ENCODE data around the gene TNPO2. TPM values are rescaled to one million over a fixed set of nuclear protein-coding genes. Genes with fewer than 3 reads are reported as not detected.

TNPO2 gene
- total and polyA plus RNA-seq, 2 experiments from 2014 or later, result 11.7 to 65.2 TPM

DNA sequence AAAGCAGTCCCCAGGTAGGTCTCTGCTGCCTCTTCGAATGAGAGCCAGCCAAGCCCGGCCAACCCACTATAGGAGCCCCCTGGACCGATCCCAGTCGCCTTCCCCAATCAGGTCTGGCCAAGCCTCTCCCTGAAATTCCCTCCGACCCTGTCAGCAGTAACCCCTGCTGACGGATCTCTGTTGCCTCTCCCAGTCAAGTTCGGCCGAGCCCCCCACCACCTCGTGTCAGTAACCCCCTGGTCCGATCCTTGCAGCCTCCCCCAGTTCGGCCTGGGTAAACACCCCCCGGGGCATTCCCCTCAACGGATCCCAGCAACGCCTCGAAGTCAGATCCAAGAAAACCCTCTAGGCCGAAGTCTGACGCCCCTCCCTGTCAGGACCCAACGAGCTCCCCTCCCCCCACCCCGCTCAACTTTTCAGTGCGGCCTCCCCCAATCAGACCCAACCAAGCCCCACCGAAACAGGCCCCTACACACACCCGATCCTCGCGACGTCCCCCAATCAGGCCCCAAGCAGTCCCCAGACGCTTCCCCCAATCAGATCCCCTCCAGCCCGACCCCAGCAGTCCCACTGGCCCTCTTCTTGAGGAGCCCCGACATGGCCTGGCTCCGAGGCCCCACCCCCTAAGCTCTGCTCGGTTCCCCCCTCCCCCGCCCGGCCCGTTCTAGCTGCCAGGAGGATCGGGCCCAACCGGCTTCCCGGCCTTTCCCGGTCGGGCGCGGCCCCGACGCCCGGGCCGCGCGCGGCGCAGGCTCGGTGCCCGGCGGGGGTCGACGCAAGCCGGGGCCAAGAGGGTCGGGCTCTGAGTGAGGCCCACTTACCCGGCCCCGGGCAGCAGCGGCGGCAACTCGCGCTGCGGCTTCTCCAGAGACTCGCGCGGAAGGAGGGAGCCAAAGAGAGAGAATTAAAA, 1.8 kb downstream of the TNPO2 start:
- Histone ChIP-seq H3K4me1 (ENCODE audit: insufficient read depth) (peaks cover 10% of the 10 kb centered on the region), H3K27me3 (no peaks in the 10 kb centered on the region), H3K36me3 (replicated peaks; ENCODE audit: insufficient read depth, low read depth) (no peaks in the 10 kb centered on the region), H3K4me2 (peak overlapping the region; percentile 99), H3K79me2 (peaks cover 58% of the 10 kb centered on the region), H3K27ac (peak overlapping the region; percentile 95), H4K20me1 (ENCODE audit: insufficient read depth, poor library complexity, severe bottlenecking) (peaks cover 7% of the 10 kb centered on the region), H3K9me3 (ENCODE audit: low read depth) (no peaks in the 10 kb centered on the region), H3K4me3 (peak overlapping the region; percentile 60), H2AFZ (peak overlapping the region; percentile 10), H3K9me2 (replicated peaks; ENCODE audit: insufficient read depth) (no peaks in the 10 kb centered on the region)
- TF ChIP-seq EZH2phosphoT487 (IDR thresholded peaks at IDR 0.05; ENCODE audit: low read depth, severe bottlenecking, unreplicated experiment) (no peak), EZH2 (IDR thresholded peaks at IDR 0.05; ENCODE audit: borderline replicate concordance) (no peak), CTCF (IDR thresholded peaks at IDR 0.05; ENCODE audit: poor library complexity) (no peak)
- under 1% methylated on average over 55 of the region's 65 CpGs for WGBS (ENCODE audit: low lambda C conversion rate, missing lambda C conversion rate)
- peak; percentile 91 for DNase-seq (ENCODE audit: low spot score)

DNA sequence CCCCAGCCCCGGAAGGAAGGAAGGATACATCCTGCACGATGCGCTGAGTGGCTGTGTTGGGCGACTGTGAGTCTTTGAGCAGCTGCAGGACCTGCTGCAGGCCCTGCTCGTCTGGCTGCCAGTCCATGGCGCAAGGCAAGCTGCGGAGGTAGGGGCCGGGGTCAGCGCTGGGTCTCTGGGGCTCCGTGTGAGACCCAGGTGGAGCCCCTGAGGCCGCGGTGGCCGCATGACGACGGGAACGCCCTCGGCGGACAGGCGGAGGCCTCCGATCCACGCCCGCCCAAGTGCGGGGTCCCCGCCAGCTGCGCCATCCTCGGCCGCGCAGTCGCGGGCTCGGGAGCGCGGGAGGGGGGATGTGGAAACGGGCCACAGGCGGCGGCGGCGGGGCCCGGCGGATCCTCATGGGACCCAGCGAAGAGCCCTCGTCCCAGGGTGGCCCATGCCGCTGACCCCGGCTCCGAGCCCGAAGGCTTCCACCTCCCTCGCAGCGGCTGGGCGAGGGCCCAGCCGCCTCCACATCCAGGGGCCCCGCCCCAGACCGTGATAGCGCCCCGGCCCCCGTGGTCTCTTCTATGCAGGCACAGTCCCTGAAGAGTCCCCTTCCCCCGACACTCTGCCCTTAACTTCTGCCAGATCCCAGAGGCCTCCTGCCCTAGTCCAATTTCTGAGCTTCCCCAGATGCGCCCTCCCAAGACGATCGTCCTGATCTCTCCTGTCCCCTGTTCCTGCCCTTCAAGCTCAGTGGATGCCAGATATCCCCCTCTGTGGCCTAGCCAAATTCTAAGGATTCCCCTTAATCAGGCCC, 2.7 kb downstream of the TNPO2 start:
- Histone ChIP-seq H2AFZ (peak overlapping the region; percentile 10), H3K9me2 (replicated peaks; ENCODE audit: insufficient read depth) (no peaks in the 10 kb centered on the region), H3K4me1 (ENCODE audit: insufficient read depth) (peaks cover 10% of the 10 kb centered on the region), H3K27me3 (no peaks in the 10 kb centered on the region), H3K36me3 (replicated peaks; ENCODE audit: insufficient read depth, low read depth) (no peaks in the 10 kb centered on the region), H4K20me1 (ENCODE audit: insufficient read depth, poor library complexity, severe bottlenecking) (peaks cover 7% of the 10 kb centered on the region), H3K79me2 (peaks cover 65% of the 10 kb centered on the region), H3K4me3 (peak overlapping the region; percentile 60), H3K27ac (peak overlapping the region; percentile 95), H3K4me2 (peak overlapping the region; percentile 99), H3K9me3 (ENCODE audit: low read depth) (no peaks in the 10 kb centered on the region)
- 8% methylated on average over 36 of the region's 59 CpGs for WGBS (ENCODE audit: low lambda C conversion rate, missing lambda C conversion rate)
- TF ChIP-seq CTCF (IDR thresholded peaks at IDR 0.05; ENCODE audit: poor library complexity) (no peak), EZH2phosphoT487 (IDR thresholded peaks at IDR 0.05; ENCODE audit: low read depth, severe bottlenecking, unreplicated experiment) (no peak), EZH2 (IDR thresholded peaks at IDR 0.05; ENCODE audit: borderline replicate concordance) (no peak)
- DNase-seq (ENCODE audit: low spot score), result peak; percentile 49

- Histone ChIP-seq H3K27me3 (no peaks in the 10 kb centered on the region), H3K4me1 (ENCODE audit: insufficient read depth) (peaks cover 10% of the 10 kb centered on the region), H3K27ac (peak overlapping the region; percentile 95), H4K20me1 (ENCODE audit: insufficient read depth, poor library complexity, severe bottlenecking) (peaks cover 7% of the 10 kb centered on the region), H3K9me2 (replicated peaks; ENCODE audit: insufficient read depth) (no peaks in the 10 kb centered on the region), H3K4me3 (peak overlapping the region; percentile 60), H2AFZ (no peak overlapping the region), H3K4me2 (peak overlapping the region; percentile 99), H3K79me2 (peaks cover 70% of the 10 kb centered on the region), H3K9me3 (ENCODE audit: low read depth) (no peaks in the 10 kb centered on the region), H3K36me3 (replicated peaks; ENCODE audit: insufficient read depth, low read depth) (no peaks in the 10 kb centered on the region)
- 93% methylated on average over 10 of the region's 10 CpGs for WGBS (ENCODE audit: low lambda C conversion rate, missing lambda C conversion rate)
- no peak for DNase-seq (ENCODE audit: low spot score)
- TF ChIP-seq EZH2phosphoT487 (IDR thresholded peaks at IDR 0.05; ENCODE audit: low read depth, severe bottlenecking, unreplicated experiment) (no peak), EZH2 (IDR thresholded peaks at IDR 0.05; ENCODE audit: borderline replicate concordance) (no peak), CTCF (IDR thresholded peaks at IDR 0.05; ENCODE audit: poor library complexity) (no peak)
Measured at GRCh38 chr19:12720296-12720695, 3.4 kb downstream of the TNPO2 start.

Data from hepatocyte (in vitro differentiated cells).